ENCODE results near the gene NEK10. TPM values are rescaled to one million over a fixed set of nuclear protein-coding genes. Genes with fewer than 3 reads are reported as not detected.

The NEK10 gene
- polyA plus RNA-seq, 1 experiment: 3.0 TPM

- POLR2A ChIA-PET: no interaction called here
Measured at GRCh38 chr3:27315003-27315402, 54.2 kb downstream of the NEK10 start.

GRCh38 chr3:27312044-27312668, 57.0 kb downstream of the NEK10 start:
- DNase-seq (ENCODE audit: low read depth, low spot score): peak; percentile 42
- Histone ChIP-seq H3K9me3 (ENCODE audit: control insufficient read depth, insufficient read depth, low read length) (no peaks in the 10 kb centered on the region), H3K4me3 (ENCODE audit: low read depth, low read length) (no peak overlapping the region), H3K27me3 (ENCODE audit: control insufficient read depth, insufficient read depth, low read length) (no peaks in the 10 kb centered on the region), H3K27ac (ENCODE audit: low read depth, low read length) (no peak overlapping the region)
- TF ChIP-seq CTCF (IDR thresholded peaks at IDR 0.05; ENCODE audit: low read depth, low read length): peak; percentile 78
- ChIA-PET CTCF (interaction anchor here (0.5 to 3.4 kb wide), 17 partner anchors 9 to 400 kb away, joined by 3 to 24 read pairs (median 5); no protein-coding TSS in a partner anchor), POLR2A (interaction anchor here (1.8 kb wide), 1 partner anchor 14 kb away, joined by 9 read pairs; no protein-coding TSS in a partner anchor)

More at GRCh38 chr3:27315003-27315402, 54.2 kb downstream of the NEK10 start:
- Histone ChIP-seq H3K9me3 (ENCODE audit: control insufficient read depth, insufficient read depth, low read length) (no peaks in the 10 kb centered on the region), H3K27me3 (ENCODE audit: control insufficient read depth, insufficient read depth, low read length) (no peaks in the 10 kb centered on the region), H3K27ac (ENCODE audit: low read depth, low read length) (no peak overlapping the region), H3K4me3 (ENCODE audit: low read depth, low read length) (no peak overlapping the region)
- DNase-seq (ENCODE audit: low read depth, low spot score): no peak
- no peak for TF ChIP-seq CTCF (IDR thresholded peaks at IDR 0.05; ENCODE audit: low read depth, low read length)
- CTCF ChIA-PET: interaction anchor here (0.8 kb wide), 1 partner anchor 365 kb away, joined by 3 read pairs; no protein-coding TSS in a partner anchor

- H3K27me3 ChIP-seq (ENCODE audit: control insufficient read depth, insufficient read depth, low read length): no peaks in the 10 kb centered on the region
- peak overlapping the region; percentile 71 for H3K27ac ChIP-seq (ENCODE audit: low read depth, low read length)
- H3K9me3 ChIP-seq (ENCODE audit: control insufficient read depth, insufficient read depth, low read length): no peaks in the 10 kb centered on the region
- DNase-seq (ENCODE audit: low read depth, low spot score): peak; percentile 70
- no peak for TF ChIP-seq CTCF (IDR thresholded peaks at IDR 0.05; ENCODE audit: low read depth, low read length)
- POLR2A ChIA-PET: interaction anchor here (1.8 kb wide), 1 partner anchor 15 kb away, joined by 9 read pairs; no protein-coding TSS in a partner anchor
- CTCF ChIA-PET: interaction anchor here (0.7 to 3.4 kb wide), 10 partner anchors 10 to 370 kb away, joined by 3 to 24 read pairs (median 6); no protein-coding TSS in a partner anchor
- H3K4me3 ChIP-seq (ENCODE audit: low read depth, low read length): no peak overlapping the region
Measured at GRCh38 chr3:27311400-27311799, 57.8 kb downstream of the NEK10 start.

- no peak overlapping the region for H3K4me3 ChIP-seq (ENCODE audit: low read depth, low read length)
- H3K27ac ChIP-seq (ENCODE audit: low read depth, low read length): no peak overlapping the region
- no peaks in the 10 kb centered on the region for H3K27me3 ChIP-seq (ENCODE audit: control insufficient read depth, insufficient read depth, low read length)
- CTCF ChIA-PET: interaction anchor here (0.7 to 3.4 kb wide), 8 partner anchors 10 to 371 kb away, joined by 3 to 24 read pairs (median 6); no protein-coding TSS in a partner anchor
- DNase-seq (ENCODE audit: low read depth, low spot score): no peak
- TF ChIP-seq CTCF (IDR thresholded peaks at IDR 0.05; ENCODE audit: low read depth, low read length): no peak
- H3K9me3 ChIP-seq (ENCODE audit: control insufficient read depth, insufficient read depth, low read length): no peaks in the 10 kb centered on the region
- POLR2A ChIA-PET: interaction anchor here (1.8 kb wide), 1 partner anchor 16 kb away, joined by 9 read pairs; no protein-coding TSS in a partner anchor
Measured at GRCh38 chr3:27310688-27311087, 58.5 kb downstream of the NEK10 start.

- Histone ChIP-seq H3K4me3 (ENCODE audit: low read depth, low read length) (no peak overlapping the region), H3K27ac (ENCODE audit: low read depth, low read length) (no peak overlapping the region), H3K9me3 (ENCODE audit: control insufficient read depth, insufficient read depth, low read length) (no peaks in the 10 kb centered on the region), H3K27me3 (ENCODE audit: control insufficient read depth, insufficient read depth, low read length) (no peaks in the 10 kb centered on the region)
- POLR2A ChIA-PET: no interaction called here
- no peak for TF ChIP-seq CTCF (IDR thresholded peaks at IDR 0.05; ENCODE audit: low read depth, low read length)
- CTCF ChIA-PET: no interaction called here
- no peak for DNase-seq (ENCODE audit: low read depth, low spot score)
Measured at GRCh38 chr3:27307566-27307965, 61.6 kb downstream of the NEK10 start.

All from AG04450 (cell line).